HG02852 (cell line): ENCODE data around the gene ZNF672.

Experiments
- ATAC-seq: cut with Tn5 transposase; IDR thresholded peaks from one replicate; pipeline ENCODE4 v1.9.1; 2021; ENCODE audit warnings: mild to moderate bottlenecking, moderate library complexity; ENCODE audit not compliant: unreplicated experiment

The ZNF672 gene

DNA sequence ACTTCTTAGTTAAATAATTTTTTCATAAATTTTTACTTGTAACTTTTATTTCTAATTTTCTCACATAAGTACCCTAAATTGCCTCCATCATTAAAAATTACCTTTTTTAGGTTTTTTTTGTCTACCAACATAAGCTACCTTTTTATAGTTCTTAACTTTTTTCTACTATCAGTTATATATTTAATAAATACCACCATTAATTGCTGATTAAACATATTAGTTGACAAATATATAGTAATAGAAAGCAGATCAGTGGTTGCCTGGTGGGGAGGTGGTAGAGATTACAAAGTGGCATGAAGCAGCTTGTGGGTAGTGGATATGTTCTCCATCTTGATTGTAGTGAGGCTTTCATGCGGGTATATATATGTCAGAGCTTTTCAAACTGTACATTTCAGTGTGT lies 6.2 kb upstream of the ZNF672 start:
- no peak for ATAC-seq

- ATAC-seq = no peak
These were observed 3.6 kb upstream of the ZNF672 start for GRCh38 chr1:248834343-248834940.

DNA sequence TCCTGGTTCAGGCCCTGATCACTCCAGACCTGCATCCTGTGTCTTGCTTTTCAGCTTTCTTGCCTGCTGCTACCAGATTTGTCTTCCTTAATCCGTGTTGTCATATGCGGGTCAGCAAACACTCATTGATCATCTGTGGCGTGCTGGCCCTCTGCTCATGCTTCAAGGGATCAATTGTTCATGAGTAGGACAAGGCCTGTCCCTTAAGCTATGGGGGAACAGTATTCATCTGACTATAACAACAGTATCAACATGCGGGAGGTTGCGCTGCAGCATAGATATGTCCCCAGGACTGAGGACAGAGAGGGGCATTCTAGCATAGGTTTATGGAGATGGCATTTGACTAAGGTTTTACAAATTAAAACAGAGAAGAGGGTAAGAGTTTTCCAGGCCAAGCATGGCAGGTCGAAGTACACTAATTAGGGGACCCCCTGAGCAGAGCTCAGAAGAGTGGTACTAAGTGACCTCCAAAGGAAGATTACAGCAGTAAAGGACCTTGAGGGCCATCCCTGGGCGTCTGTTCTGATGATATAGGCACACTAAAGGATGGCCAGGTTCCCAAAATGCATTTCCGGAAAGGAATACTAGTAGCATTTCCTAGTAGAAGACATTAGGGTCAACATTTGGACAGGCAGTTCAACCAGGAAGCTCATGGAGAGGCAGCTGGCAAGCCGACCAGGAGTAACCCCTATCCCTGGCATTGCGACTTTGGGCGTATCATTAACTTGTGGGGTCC lies 811 bp upstream of the ZNF672 start:
- no peak for ATAC-seq

DNA sequence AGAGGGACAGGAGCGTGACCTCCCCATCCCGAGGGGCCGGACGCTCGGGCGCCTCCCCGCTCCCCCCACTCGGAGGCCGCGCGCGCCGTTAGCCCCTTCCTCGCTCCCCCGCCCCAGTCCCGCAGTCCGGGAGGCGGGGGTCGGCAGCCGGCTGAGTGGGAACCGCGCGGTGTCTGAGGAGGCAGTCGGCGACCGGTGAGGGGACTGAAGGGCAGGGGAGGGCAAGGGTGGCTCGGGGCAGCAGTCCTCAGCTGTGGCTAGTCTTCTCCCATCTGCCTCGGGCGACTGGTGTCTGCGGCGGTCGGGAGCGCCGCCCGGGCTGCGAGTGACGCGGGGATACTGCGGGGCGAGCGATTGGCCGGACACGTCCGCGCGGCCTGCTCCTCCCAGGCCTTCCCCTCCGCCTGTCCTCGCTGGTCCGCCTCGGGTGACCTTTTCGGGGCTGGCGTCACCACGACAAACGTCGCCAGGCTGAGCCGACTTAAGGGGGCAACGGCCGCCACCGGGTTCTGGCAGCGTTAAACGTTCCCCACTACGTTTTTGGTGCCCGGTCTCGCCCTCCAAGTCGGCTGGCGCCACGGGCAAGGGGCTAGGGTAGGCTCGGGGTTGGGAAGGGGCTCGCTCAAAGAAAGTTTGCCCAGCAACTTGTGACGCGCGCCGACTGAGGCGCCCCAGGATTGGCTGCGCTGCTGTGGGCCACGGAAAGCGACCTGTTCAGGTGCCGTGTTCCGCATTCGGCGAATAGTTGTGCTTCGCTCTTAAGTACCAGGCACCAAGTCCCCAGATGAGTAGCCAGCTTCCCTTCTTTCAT lies 538 bp downstream of the ZNF672 start:
- peak; percentile 62 for ATAC-seq

DNA sequence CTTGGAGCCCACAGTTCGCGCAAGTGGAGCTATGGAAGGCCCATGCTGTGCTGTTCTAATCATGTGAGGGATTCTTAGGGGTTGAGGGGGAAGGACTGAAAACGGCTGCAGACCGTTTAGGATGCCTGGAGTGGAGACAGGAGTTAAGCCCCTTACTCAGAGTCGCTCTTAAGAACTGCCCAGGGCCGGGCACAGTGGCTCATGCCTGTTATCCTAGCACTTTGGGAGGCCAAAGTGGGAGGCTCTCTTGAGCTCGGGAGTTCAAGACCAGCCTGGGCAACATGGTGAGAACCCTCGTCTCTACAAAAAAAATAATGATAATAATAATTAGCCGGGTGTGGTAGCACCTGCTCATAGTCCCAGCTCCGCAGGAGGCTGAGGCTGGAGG lies 1.1 kb downstream of the ZNF672 start:
- ATAC-seq = no peak

DNA sequence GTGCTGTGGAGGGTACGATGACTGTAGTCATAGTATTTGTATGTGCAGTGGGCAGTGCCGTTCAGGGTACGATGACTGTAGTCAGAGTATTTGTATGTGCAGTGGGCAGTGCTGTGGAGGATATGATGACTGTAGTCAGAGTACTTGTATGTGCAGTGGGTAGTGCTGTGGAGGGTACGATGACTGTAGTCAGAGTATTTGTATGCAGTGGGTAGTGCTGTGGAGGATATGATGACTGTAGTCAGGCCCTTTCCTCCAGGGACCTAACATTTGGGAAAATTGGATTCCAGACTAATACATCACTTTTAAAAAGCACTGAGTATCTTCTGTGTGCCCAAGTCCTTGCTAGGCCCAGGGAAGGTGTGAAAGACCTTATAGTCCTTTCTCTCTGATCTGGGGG lies 2.9 kb downstream of the ZNF672 start:
- ATAC-seq = no peak

DNA sequence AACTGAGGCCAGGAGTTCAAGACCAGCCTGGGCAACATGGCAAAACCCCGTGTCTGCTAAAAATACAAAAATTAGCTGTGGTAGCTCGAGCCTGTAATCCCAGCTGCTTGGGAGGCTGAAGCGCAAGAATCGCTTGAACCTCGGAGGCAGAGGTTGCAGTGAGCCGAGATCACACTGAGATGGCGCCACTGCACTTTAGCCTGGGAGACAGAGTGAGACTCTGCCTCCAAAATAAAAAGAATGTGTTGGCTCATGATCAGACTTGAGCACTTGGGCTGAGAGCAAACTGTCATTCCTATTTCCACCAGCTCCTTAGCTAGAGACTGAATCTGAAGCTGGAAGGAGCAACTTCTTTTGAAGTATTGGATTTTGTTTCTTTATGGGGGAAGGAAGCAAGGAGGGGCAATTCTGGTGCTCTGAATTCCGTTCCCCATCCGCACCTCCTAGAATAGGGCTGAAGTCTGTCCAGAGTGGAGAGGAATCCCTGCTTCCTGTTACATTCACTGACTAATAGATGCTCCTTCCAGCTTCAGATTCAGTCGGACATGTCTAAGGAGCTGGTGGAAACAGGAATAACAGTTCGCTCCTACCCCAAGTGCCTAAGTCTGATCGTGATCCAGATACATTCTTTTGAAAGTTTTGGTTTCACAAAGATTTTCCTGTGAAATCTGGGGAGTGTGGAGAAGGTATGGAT lies 3.8 kb downstream of the ZNF672 start:
- ATAC-seq = no peak

GRCh38 chr1:248842781-248843331 lies 4.8 kb downstream of the ZNF672 start:
- no peak for ATAC-seq

GRCh38 chr1:248843687-248844086 lies 5.7 kb downstream of the ZNF672 start:
- ATAC-seq = no peak

GRCh38 chr1:248844526-248844925 lies 6.5 kb downstream of the ZNF672 start:
- ATAC-seq = no peak

DNA sequence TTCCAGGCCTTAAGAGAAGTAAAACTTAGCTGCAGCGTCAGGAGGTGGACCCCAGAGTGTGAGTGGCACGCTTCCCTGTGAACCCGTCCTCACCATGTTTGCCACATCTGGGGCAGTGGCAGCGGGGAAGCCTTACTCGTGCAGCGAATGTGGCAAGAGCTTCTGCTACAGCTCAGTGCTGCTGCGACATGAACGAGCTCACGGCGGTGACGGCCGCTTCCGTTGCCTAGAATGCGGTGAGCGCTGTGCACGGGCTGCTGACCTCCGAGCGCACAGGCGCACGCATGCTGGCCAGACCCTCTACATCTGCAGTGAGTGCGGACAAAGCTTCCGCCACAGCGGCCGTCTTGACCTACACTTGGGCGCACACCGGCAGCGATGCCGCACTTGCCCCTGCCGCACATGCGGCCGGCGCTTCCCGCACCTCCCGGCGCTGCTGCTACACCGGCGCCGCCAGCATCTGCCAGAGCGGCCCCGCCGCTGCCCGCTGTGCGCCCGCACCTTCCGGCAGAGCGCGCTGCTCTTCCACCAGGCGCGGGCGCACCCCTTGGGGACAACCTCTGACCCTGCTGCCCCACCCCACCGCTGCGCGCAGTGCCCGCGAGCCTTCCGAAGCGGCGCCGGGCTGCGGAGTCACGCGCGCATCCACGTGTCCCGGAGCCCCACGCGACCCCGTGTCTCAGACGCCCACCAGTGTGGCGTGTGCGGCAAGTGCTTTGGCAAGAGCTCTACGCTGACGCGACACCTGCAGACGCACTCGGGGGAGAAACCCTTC lies 9.3 kb downstream of the ZNF672 start:
- no peak for ATAC-seq

DNA sequence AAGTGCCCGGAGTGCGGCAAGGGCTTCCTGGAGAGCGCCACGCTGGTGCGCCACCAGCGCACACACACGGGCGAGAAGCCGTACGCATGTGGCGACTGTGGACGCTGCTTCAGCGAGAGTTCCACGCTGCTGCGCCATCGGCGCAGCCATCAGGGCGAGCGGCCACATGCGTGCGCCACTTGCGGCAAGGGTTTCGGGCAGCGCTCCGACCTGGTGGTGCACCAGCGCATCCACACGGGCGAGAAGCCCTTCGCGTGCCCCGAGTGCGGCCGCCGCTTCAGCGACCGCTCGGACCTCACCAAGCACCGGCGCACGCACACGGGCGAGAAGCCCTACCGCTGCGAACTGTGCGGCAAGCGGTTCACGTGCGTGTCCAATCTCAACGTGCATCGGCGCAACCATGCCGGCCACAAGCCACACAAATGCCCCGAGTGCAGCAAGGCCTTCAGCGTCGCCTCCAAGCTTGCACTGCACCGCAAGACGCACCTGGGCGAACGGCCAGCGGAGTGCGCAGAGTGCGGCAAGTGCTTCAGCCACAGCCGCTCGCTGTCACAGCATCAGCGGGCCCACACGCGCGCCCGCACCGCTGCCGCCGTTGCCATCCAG lies 10.0 kb downstream of the ZNF672 start:
- no peak for ATAC-seq

DNA sequence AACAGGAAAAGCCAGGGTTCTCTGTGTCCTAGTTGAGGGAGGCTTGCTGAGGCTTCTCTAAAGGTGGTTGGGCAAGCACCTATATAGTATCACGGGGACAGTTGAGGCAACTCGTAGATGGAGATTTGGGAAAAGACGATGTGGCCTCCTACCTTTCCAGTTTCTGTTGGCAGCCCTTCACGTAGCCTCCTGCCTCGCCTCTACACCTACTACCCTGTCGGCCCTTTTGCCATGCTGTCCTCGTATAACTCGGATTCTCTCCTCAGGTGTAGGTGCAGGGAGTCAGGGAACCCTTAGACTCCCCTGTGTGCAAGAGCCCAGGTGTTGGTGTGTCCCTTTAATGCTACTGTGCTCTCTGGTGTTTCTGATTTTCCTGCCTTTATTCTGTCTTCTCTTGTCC lies 10.6 kb downstream of the ZNF672 start:
- ATAC-seq = no peak

GRCh38 chr1:248849152-248849551 lies 11.1 kb downstream of the ZNF672 start:
- no peak for ATAC-seq

GRCh38 chr1:248849637-248850036 lies 11.6 kb downstream of the ZNF672 start:
- ATAC-seq = no peak

GRCh38 chr1:248850124-248850523 lies 12.1 kb downstream of the ZNF672 start:
- no peak for ATAC-seq

DNA sequence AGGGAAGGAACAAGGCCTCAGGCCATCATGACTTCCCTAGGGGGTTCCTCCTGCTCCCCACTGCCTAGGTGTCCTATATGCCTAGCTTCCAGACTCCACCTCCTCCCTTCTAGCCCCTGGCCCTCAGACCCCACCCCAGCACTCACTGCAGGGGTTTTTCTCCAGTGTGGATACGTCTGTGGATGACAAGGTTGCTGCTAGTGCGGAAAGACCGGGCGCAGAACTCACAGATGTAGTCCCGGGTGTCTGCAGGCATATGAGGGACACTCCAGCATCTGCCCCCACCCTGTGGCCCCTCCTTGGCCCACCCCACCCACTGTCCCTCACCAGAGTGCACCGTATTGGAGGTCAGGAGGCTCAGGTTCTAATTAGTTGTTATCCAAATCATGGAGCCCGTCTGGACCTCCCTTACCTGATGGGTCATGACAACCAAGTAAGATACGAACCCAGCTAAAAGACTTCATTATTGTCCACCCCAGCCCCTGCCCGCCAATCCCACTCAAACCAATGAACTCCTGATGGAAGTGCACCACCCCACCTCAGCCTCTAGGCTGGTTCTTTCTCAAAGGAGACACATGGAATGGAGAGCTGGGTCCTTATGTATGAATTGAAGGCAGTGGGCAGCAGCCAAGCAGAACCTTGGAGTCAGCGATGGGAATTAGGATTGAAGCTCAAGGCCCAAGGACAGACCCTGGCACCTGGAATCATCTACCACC lies 12.7 kb downstream of the ZNF672 start:
- ATAC-seq = no peak

DNA sequence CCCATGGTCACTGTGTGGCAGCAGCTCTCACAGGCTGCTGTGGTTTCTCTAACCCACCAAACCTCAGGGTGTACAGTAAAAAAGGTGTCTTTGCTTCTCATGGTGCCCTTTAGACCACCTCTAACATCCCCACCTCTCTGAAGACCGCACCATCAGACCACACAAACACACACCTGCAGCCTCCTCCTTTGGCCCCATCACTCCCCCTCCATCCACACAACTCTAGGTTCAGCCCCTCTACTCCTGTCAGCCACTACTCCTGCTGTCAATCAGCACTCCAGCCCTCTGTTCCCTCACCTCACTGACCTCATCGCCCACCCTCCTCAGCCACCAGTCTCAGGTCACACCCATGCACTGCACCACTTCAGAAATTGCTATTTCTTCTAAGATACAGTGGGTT lies 13.4 kb downstream of the ZNF672 start:
- no peak for ATAC-seq
